Upper lobe of left lung (tissue), 6 donors: ENCODE results near the gene CYSTM1. TPM values are rescaled to one million over a fixed set of nuclear protein-coding genes. Genes with fewer than 3 reads are reported as not detected.

Experiments
- ATAC-seq, 2 donors: fragments of 200-7000 bp; cut with Tn5 transposase; one replicate each; pipeline ENCODE4 v1.9.1; 2022; ENCODE audit warnings: mild to moderate bottlenecking in 2 of 2, moderate library complexity in 2 of 2; ENCODE audit not compliant: low FRiP score in 2 of 2
- DNase-seq, 2 donors: peaks; one replicate each; pipeline ENCODE4 v3.0.0-alpha.2; 2019 to 2020
- H3K27ac ChIP-seq, 4 donors: fragments of 200-600 bp; sonication (generic); one replicate each; pipeline ENCODE4 v1.5.1; 2016 to 2019
- H3K27me3 ChIP-seq, 4 donors: fragments of 200-600 bp; sonication (generic); one replicate each; pipeline ENCODE4 v1.5.1; 2017 to 2019
- H3K36me3 ChIP-seq, 4 donors: fragments of 200-600 bp; sonication (generic); one replicate each; pipeline ENCODE4 v1.5.1; 2016 to 2019
- H3K4me1 ChIP-seq, 4 donors: fragments of 200-600 bp; sonication (generic); one replicate each; pipeline ENCODE4 v1.5.1; 2018 to 2019
- H3K4me3 ChIP-seq, 4 donors: fragments of 200-600 bp; sonication (generic); one replicate each; pipeline ENCODE4 v1.5.1; 2017 to 2019; ENCODE audit warnings: mild to moderate bottlenecking in 2 of 4, moderate library complexity in 1 of 4
- H3K9me3 ChIP-seq, 4 donors: fragments of 200-600 bp; sonication (generic); one replicate each; pipeline ENCODE4 v1.5.1; 2018 to 2019
- CTCF ChIP-seq, 6 experiments: fragments of 450-650 bp in 4 of 6; fragments of 200-600 bp in 2 of 6; sonication (generic) in 2 of 6; IDR thresholded peaks; one replicate each; pipeline ENCODE4 v1.5.1; 2016 to 2019; ENCODE audit warnings: antibody characterized with exemption in 6 of 6
- EP300 ChIP-seq, 4 donors: sonication (generic); formaldehyde crosslinking; IDR thresholded peaks; one replicate each; pipeline ENCODE4 v1.5.1; 2017; ENCODE audit warnings: antibody characterized with exemption in 4 of 4, control low read depth in 2 of 4
- POLR2A ChIP-seq, 4 donors: fragments of 450-650 bp; IDR thresholded peaks; one replicate each; pipeline ENCODE4 v1.5.1; 2016 to 2017; ENCODE audit warnings: antibody characterized with exemption in 4 of 4, mild to moderate bottlenecking in 2 of 4
- POLR2AphosphoS5 ChIP-seq, 2 donors: sonication (generic); formaldehyde crosslinking; IDR thresholded peaks; one replicate each; pipeline ENCODE4 v1.5.1; 2017; ENCODE audit warnings: antibody characterized with exemption in 2 of 2
- WGBS, 2 donors: methylation state at CpG; one replicate each; pipeline ENCODE4 v1.1.5; 2017 to 2018; 5-methylcytosine and 5-hydroxymethylcytosine counted together
- total RNA-seq, 6 donors: library from RNA; depleted of rRNA in 4 of 6; stranded (reverse); fragments of >200 nt in 4 of 6; gene quantifications; one replicate each; pipeline versions ENCODE4 v1.1.0 to v1.2.1, GENCODE V29; 2016 to 2021
- donor health status: DM: no; HTN: no; CAD: no; lungs with moderate emphysema.
- donor health status: DM: no; HTN: yes; CAD: no; lungs with severe emphysema.

The CYSTM1 gene
- total RNA-seq, 6 donors from 2014 or later = 24.1 to 139 (median 91.9) TPM

GRCh38 chr5:140246378-140247122 is 71.6 kb downstream of the CYSTM1 start:
- Histone ChIP-seq H3K27me3 (no peaks in the 10 kb centered on the region), H3K36me3 (peaks cover 0 to 54% (median 12%) of the 10 kb centered on the region in 4 donors), H3K4me1 (peaks cover 40 to 58% (median 44%) of the 10 kb centered on the region in 4 donors), H3K27ac (peak overlapping the region; percentile 17 to 74 (median 35)), H3K9me3 (no peaks in the 10 kb centered on the region), H3K4me3 (no peak overlapping the region)
- peak; percentile 52 to 66 for ATAC-seq
- WGBS, 2 donors = 67 to 74% methylated on average over 6 to 7 of the region's 8 CpGs
- TF ChIP-seq CTCF (IDR thresholded peaks at IDR 0.05) (no peak), POLR2A (IDR thresholded peaks at IDR 0.05) (no peak), POLR2AphosphoS5 (IDR thresholded peaks at IDR 0.05) (no peak)
- no peak for DNase-seq

GRCh38 chr5:140248414-140248813 is 73.4 kb downstream of the CYSTM1 start:
- no peaks in the 10 kb centered on the region for H3K27me3 ChIP-seq
- H3K4me1 ChIP-seq = peaks cover 45 to 57% (median 52%) of the 10 kb centered on the region in 4 donors
- TF ChIP-seq CTCF (IDR thresholded peaks at IDR 0.05) (no peak), EP300 (IDR thresholded peaks at IDR 0.05) (no peak), POLR2AphosphoS5 (IDR thresholded peaks at IDR 0.05) (no peak), POLR2A (IDR thresholded peaks at IDR 0.05) (no peak)
- DNase-seq = no peak
- ATAC-seq = no peak
- H3K36me3 ChIP-seq = peaks cover 0 to 54% (median 12%) of the 10 kb centered on the region in 4 donors
- no peak overlapping the region for H3K4me3 ChIP-seq
- H3K27ac ChIP-seq = no peak overlapping the region
- no peaks in the 10 kb centered on the region for H3K9me3 ChIP-seq
- WGBS, 2 donors = 64 to 89% methylated on average over 3 of the region's 3 CpGs

GRCh38 chr5:140249536-140249935 is 74.5 kb downstream of the CYSTM1 start:
- H3K27me3 ChIP-seq = no peaks in the 10 kb centered on the region
- H3K4me1 ChIP-seq = peaks cover 53 to 66% (median 62%) of the 10 kb centered on the region in 4 donors
- no peak overlapping the region for H3K27ac ChIP-seq

GRCh38 chr5:140250386-140250785 is 75.4 kb downstream of the CYSTM1 start:
- TF ChIP-seq EP300 (IDR thresholded peaks at IDR 0.05) (peak in 1 of 4 donors; percentile 1), POLR2AphosphoS5 (IDR thresholded peaks at IDR 0.05) (no peak)
- no peak for ATAC-seq
- H3K9me3 ChIP-seq = no peaks in the 10 kb centered on the region
- WGBS, 2 donors = 65 to 71% methylated on average over 6 of the region's 6 CpGs
- H3K36me3 ChIP-seq = peaks cover 0 to 40% (median 10%) of the 10 kb centered on the region in 4 donors
- peaks cover 49 to 60% (median 56%) of the 10 kb centered on the region in 4 donors for H3K4me1 ChIP-seq
- H3K27me3 ChIP-seq = no peaks in the 10 kb centered on the region
- H3K4me3 ChIP-seq = no peak overlapping the region
- H3K27ac ChIP-seq = peak overlapping the region in 1 of 4 donors; percentile 58
- DNase-seq = no peak

More at GRCh38 chr5:140249536-140249935, 74.5 kb downstream of the CYSTM1 start:
- TF ChIP-seq POLR2AphosphoS5 (IDR thresholded peaks at IDR 0.05) (no peak), EP300 (IDR thresholded peaks at IDR 0.05) (no peak), CTCF (IDR thresholded peaks at IDR 0.05) (no peak), POLR2A (IDR thresholded peaks at IDR 0.05) (no peak)
- no peaks in the 10 kb centered on the region for H3K9me3 ChIP-seq
- 87 to 90% methylated on average over 5 of the region's 5 CpGs for WGBS, 2 donors
- no peak for DNase-seq
- no peak for ATAC-seq
- peaks cover 0 to 48% (median 12%) of the 10 kb centered on the region in 4 donors for H3K36me3 ChIP-seq
- H3K4me3 ChIP-seq = no peak overlapping the region

- peak in 1 of 2 donors; percentile 61 for DNase-seq
- Histone ChIP-seq H3K4me1 (peaks cover 37 to 54% (median 47%) of the 10 kb centered on the region in 4 donors), H3K27me3 (no peaks in the 10 kb centered on the region), H3K27ac (peak overlapping the region in 3 of 4 donors; percentile 40 to 58 (median 57)), H3K36me3 (peaks cover 0 to 30% (median 6%) of the 10 kb centered on the region in 4 donors), H3K4me3 (no peak overlapping the region), H3K9me3 (no peaks in the 10 kb centered on the region)
- ATAC-seq = peak in 1 of 2 donors; percentile 74
- TF ChIP-seq EP300 (IDR thresholded peaks at IDR 0.05) (peak in 1 of 4 donors; percentile 6), CTCF (IDR thresholded peaks at IDR 0.05) (no peak), POLR2A (IDR thresholded peaks at IDR 0.05) (no peak), POLR2AphosphoS5 (IDR thresholded peaks at IDR 0.05) (peak; percentile 32 to 61)
- WGBS, 2 donors = 22 to 54% methylated on average over 4 to 5 of the region's 5 CpGs
These were observed 76.6 kb downstream of the CYSTM1 start for GRCh38 chr5:140251527-140251973.
